ENCODE data around the gene SACS.

Gene SACS

GRCh38 chr13:23288564-23288963 lies 144.9 kb downstream of the SACS start:
- no peak for DNase-seq (ENCODE audit: low read depth)

- no peak for DNase-seq (ENCODE audit: low read depth)
These were observed 154.2 kb downstream of the SACS start for GRCh38 chr13:23279321-23279720.

Data from activated T-cell treated with anti-CD3 and anti-CD28 coated beads for 48 hours (primary cell).